HCT116 (cell line): ENCODE measurements around the gene BOC. TPM values are rescaled to one million over a fixed set of nuclear protein-coding genes. Genes with fewer than 3 reads are reported as not detected.

Experiments
- ATAC-seq: fragments of 200-7000 bp; cut with Tn5 transposase; 2 replicates; pipeline ENCODE4 v1.9.1; 2020; ENCODE audit warnings: mild to moderate bottlenecking, moderate library complexity
- BruUV-seq: library from RNA; stranded (reverse); fragments of 400-500 nt; replicated peaks from 2 replicates; lab custom pipeline; 2021; lab: Mats Ljungman, UMichigan
- CTCF ChIA-PET: fragments of 300-600 bp; sonication (Branson Sonifier 250); formaldehyde crosslinking; loops from one replicate; lab custom pipeline; 2021; ENCODE audit warnings: antibody characterized with exemption; lab: Charles Lee
- POLR2A ChIA-PET: fragments of 300-600, 350-600 bp; sonication (Branson Sonifier 250); formaldehyde crosslinking; loops from one replicate; lab custom pipeline; 2021; ENCODE audit warnings: antibody characterized with exemption; lab: Charles Lee
- RAD21 ChIA-PET, 2 experiments: fragments of 300-600 bp; sonication (Branson Sonifier 250); formaldehyde crosslinking; loops; one replicate each; lab custom pipeline; 2023; ENCODE audit warnings: low total read pairs in 2 of 2; ENCODE audit not compliant: uncharacterized antibody in 2 of 2, unreplicated experiment in 2 of 2, low non-redundant PET in 1 of 2; lab: Charles Lee
- DNase-seq: peaks from one replicate; pipeline ENCODE4 v3.0.0-alpha.2; 2010; ENCODE audit warnings: low read depth, low spot score
- H2AFZ ChIP-seq: fragments of 200-600 bp; shearing (Covaris generic), sonication (generic); 2 replicates; pipeline ENCODE4 v1.6.1; 2017; ENCODE audit warnings: low read depth, mixed run types, mixed read lengths, antibody characterized with exemption, low read length; ENCODE audit not compliant: poor library complexity, severe bottlenecking
- H3K27ac ChIP-seq: 2 replicates; pipeline ENCODE4 v1.5.1; 2012; ENCODE audit warnings: low read depth, low read length
- H3K27me3 ChIP-seq: fragments of 200-600 bp; sonication (generic); 2 replicates; pipeline ENCODE4 v1.6.1; 2016; ENCODE audit warnings: mixed run types, low read length, mixed read lengths; ENCODE audit not compliant: insufficient read depth
- H3K36me3 ChIP-seq, 2 experiments: fragments of 200-500 bp in 1 of 2; fragments of 200-600 bp in 1 of 2; sonication (Bioruptor generic) in 1 of 2; sonication (generic) in 1 of 2; 2 replicates each; pipeline versions ENCODE4 v1.5.1 to v1.6.1; 2014 to 2016; ENCODE audit warnings: low read length in 2 of 2, inconsistent platforms in 1 of 2, mixed read lengths in 1 of 2, mixed run types in 1 of 2; ENCODE audit not compliant: insufficient read depth in 2 of 2, control insufficient read depth in 1 of 2
- H3K4me1 ChIP-seq, 2 experiments: fragments of 200-600 bp in 1 of 2; sonication (generic) in 1 of 2; 2 replicates each; pipeline versions ENCODE4 v1.5.1 to v1.6.1; 2012 to 2017; ENCODE audit warnings: low read length in 2 of 2, inconsistent platforms in 1 of 2, mild to moderate bottlenecking in 1 of 2, mixed read lengths in 1 of 2, mixed run types in 1 of 2, moderate library complexity in 1 of 2; ENCODE audit not compliant: insufficient read depth in 2 of 2, control insufficient read depth in 1 of 2
- H3K4me2 ChIP-seq: fragments of 200-600 bp; sonication (generic); 2 replicates; pipeline ENCODE4 v1.6.1; 2017; ENCODE audit warnings: mixed run types, low read length, mixed read lengths
- H3K4me3 ChIP-seq, 2 experiments: fragments of 200-600 bp in 1 of 2; sonication (generic) in 1 of 2; replicated peaks in 1 of 2; 2 replicates each; pipeline ENCODE4 v1.5.1; 2011 to 2016; ENCODE audit warnings: low read length in 2 of 2, control low read depth in 1 of 2, low read depth in 1 of 2, mild to moderate bottlenecking in 1 of 2, mixed read lengths in 1 of 2, mixed run types in 1 of 2
- H3K79me2 ChIP-seq: fragments of 200-600 bp; sonication (generic); 2 replicates; pipeline ENCODE4 v1.6.1; 2017; ENCODE audit warnings: mild to moderate bottlenecking, mixed run types, low read length, moderate library complexity, mixed read lengths; ENCODE audit not compliant: insufficient read depth
- H3K9ac ChIP-seq: fragments of 200-600 bp; sonication (generic); 2 replicates; pipeline ENCODE4 v1.6.1; 2016; ENCODE audit warnings: low read length, mixed read lengths
- H3K9me2 ChIP-seq: fragments of 200-600 bp; sonication (generic), shearing (Covaris generic); 2 replicates; pipeline ENCODE4 v1.6.1; 2017; ENCODE audit warnings: mixed run types, mild to moderate bottlenecking, moderate library complexity; ENCODE audit not compliant: insufficient read depth
- H3K9me3 ChIP-seq, 2 experiments: fragments of 200-500 bp in 1 of 2; fragments of 200-600 bp in 1 of 2; sonication (Bioruptor generic) in 1 of 2; sonication (generic) in 1 of 2; 2 replicates each; pipeline ENCODE4 v1.6.1; 2014 to 2017; ENCODE audit warnings: low read length in 2 of 2, mixed read lengths in 2 of 2, inconsistent platforms in 1 of 2, low read depth in 1 of 2, mild to moderate bottlenecking in 1 of 2, mixed run types in 1 of 2, moderate library complexity in 1 of 2; ENCODE audit not compliant: control insufficient read depth in 1 of 2, insufficient read depth in 1 of 2
- H4K20me1 ChIP-seq: fragments of 200-600 bp; sonication (generic), shearing (Covaris generic); 2 replicates; pipeline ENCODE4 v1.6.1; 2017; ENCODE audit warnings: mixed run types, mild to moderate bottlenecking, moderate library complexity; ENCODE audit not compliant: insufficient read depth
- EGR1 ChIP-seq: IDR thresholded peaks from 2 replicates; pipeline ENCODE4 v1.6.1; 2012; ENCODE audit warnings: low read depth
- EZH2phosphoT487 ChIP-seq: fragments of 200-600 bp; IDR thresholded peaks from 2 replicates; pipeline ENCODE4 v1.6.1; 2018; ENCODE audit warnings: antibody characterized with exemption, borderline replicate concordance
- FOSL1 ChIP-seq: IDR thresholded peaks from 2 replicates; pipeline ENCODE4 v1.6.1; 2012; ENCODE audit warnings: low read depth
- JUND ChIP-seq: IDR thresholded peaks from 2 replicates; pipeline ENCODE4 v1.6.1; 2012
- RAD21 ChIP-seq: IDR thresholded peaks from 2 replicates; pipeline ENCODE4 v1.6.1; 2012; ENCODE audit warnings: low read depth, mild to moderate bottlenecking
- SP1 ChIP-seq: IDR thresholded peaks from 2 replicates; pipeline ENCODE4 v1.6.1; 2012; ENCODE audit warnings: low read depth
- TCF7L2 ChIP-seq: IDR thresholded peaks from 2 replicates; pipeline ENCODE4 v1.7.0; 2011; ENCODE audit warnings: borderline replicate concordance, inconsistent platforms; ENCODE audit not compliant: insufficient read depth, insufficient read length; ENCODE audit errors: extremely low read depth
- YY1 ChIP-seq: IDR thresholded peaks from 2 replicates; pipeline ENCODE4 v1.6.1; 2011; ENCODE audit warnings: low read length, low read depth, moderate library complexity, mild to moderate bottlenecking; ENCODE audit not compliant: insufficient replicate concordance; ENCODE audit errors: extremely low read depth
- ZFX ChIP-seq: fragments of 450-650 bp; IDR thresholded peaks from 2 replicates; pipeline ENCODE4 v1.6.1; 2017
- ZNF274 ChIP-seq: fragments of 200-500 bp; sonication (Bioruptor generic); IDR thresholded peaks from 2 replicates; pipeline ENCODE4 v1.6.1; 2014; ENCODE audit warnings: mild to moderate bottlenecking, low read depth, low read length, inconsistent platforms
- intact Hi-C: fragments of 100-400 bp; cut with micrococcal nuclease; formaldehyde crosslinking; loops from 2 replicates; pipeline ENCODE4 v1.10.0; 2022
- total RNA-seq: library from RNA; stranded (reverse); gene quantifications from one replicate; pipeline ENCODE4 v1.2.1, GENCODE V29; 2021; ENCODE audit not compliant: unreplicated experiment
- TF ChIP-seq, protein P1 (sequence below): IDR thresholded peaks from 2 replicates; pipeline ENCODE4 v1.6.1; 2012
- TF ChIP-seq, protein P2 (sequence below), 3 experiments: fragments of 200-600 bp in 1 of 3; sonication (generic) in 1 of 3; IDR thresholded peaks in 2 of 3; conservative IDR thresholded peaks in 1 of 3; 2 replicates each; pipeline ENCODE4 v1.5.1; 2012 to 2017; ENCODE audit warnings: low read depth in 2 of 3, low read length in 2 of 3, antibody characterized with exemption in 1 of 3, borderline replicate concordance in 1 of 3, control low read depth in 1 of 3, mild to moderate bottlenecking in 1 of 3, mixed read lengths in 1 of 3, mixed run types in 1 of 3, moderate library complexity in 1 of 3; ENCODE audit not compliant: insufficient read depth in 1 of 3
- TF ChIP-seq, protein P3 (sequence below): IDR thresholded peaks from 2 replicates; pipeline ENCODE4 v1.6.1; 2012; ENCODE audit warnings: low read depth
- TF ChIP-seq, protein P4 (sequence below): IDR thresholded peaks from 2 replicates; pipeline ENCODE4 v1.6.1; 2012

The BOC gene
- total RNA-seq, 1 experiment from 2014 or later = 3.3 TPM

DNA sequence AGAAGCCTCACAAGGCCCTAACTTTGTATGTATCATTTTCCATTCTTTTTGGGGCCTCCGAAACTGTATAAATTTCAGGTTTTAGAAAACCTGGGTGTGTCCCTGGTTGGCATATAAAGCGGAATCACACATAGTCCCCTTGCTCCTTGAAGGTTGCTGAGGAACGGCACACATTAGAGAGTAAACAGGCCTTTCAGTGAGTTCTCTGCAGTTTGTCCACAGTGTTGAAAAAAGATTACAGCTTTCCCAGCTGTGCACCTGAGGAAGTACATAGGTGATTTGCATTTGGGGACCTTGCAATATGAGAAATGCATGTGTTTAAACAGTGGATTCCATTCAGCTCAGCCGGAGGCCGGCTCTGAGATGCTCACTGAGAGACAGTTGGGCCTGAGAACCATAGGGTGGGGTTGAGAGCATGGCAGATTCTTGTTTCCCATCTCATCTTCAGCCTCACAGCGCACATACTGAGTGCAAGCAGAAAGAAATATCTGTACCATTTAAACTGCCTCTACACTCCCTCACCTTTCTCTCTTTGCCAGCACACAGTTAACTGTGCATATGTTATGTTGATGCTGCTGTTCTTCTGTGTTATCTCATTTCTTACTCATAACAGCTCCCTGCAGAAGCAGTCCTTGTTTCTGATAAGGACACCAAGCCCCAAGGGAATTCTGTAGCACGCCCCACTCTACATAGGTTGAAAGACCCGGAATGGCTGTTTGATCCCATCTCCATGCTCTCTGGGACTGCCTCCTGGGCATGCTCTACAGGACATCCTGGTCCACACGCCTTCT lies 60.4 kb downstream of the BOC start:
- Histone ChIP-seq H3K27me3 (no peaks in the 10 kb centered on the region; the same call in 1 of the 2 replicates), H4K20me1 (no peaks in the 10 kb centered on the region), H3K4me2 (no peak overlapping the region), H3K9me2 (no peaks in the 10 kb centered on the region), H3K9me3 (no peaks in the 10 kb centered on the region), H3K79me2 (no peaks in the 10 kb centered on the region), H3K4me3 (no peak overlapping the region), H3K36me3 (no peaks in the 10 kb centered on the region), H3K4me1 (peaks cover 10% of the 10 kb centered on the region in 2 experiments; a peak in 2 of 4 replicates), H3K27ac (no peak overlapping the region), H3K9ac (no peak overlapping the region), H2AFZ (no peak overlapping the region)
- TF ChIP-seq, protein P1, sequence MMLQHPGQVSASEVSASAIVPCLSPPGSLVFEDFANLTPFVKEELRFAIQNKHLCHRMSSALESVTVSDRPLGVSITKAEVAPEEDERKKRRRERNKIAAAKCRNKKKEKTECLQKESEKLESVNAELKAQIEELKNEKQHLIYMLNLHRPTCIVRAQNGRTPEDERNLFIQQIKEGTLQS = no peak
- no peak for TF ChIP-seq SP1
- no peak for TF ChIP-seq ZFX
- TF ChIP-seq YY1 = no peak
- TF ChIP-seq JUND = no peak
- no peak for TF ChIP-seq FOSL1
- no peak for TF ChIP-seq TCF7L2
- TF ChIP-seq, protein P2, sequence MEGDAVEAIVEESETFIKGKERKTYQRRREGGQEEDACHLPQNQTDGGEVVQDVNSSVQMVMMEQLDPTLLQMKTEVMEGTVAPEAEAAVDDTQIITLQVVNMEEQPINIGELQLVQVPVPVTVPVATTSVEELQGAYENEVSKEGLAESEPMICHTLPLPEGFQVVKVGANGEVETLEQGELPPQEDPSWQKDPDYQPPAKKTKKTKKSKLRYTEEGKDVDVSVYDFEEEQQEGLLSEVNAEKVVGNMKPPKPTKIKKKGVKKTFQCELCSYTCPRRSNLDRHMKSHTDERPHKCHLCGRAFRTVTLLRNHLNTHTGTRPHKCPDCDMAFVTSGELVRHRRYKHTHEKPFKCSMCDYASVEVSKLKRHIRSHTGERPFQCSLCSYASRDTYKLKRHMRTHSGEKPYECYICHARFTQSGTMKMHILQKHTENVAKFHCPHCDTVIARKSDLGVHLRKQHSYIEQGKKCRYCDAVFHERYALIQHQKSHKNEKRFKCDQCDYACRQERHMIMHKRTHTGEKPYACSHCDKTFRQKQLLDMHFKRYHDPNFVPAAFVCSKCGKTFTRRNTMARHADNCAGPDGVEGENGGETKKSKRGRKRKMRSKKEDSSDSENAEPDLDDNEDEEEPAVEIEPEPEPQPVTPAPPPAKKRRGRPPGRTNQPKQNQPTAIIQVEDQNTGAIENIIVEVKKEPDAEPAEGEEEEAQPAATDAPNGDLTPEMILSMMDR (IDR thresholded peaks at IDR 0.05 in 2 of 3, conservative IDR thresholded peaks at IDR 0.05 in 1 of 3; ENCODE audit: borderline replicate concordance in 1 of 3, insufficient read depth in 1 of 3, low read depth in 2 of 3, low read length in 2 of 3) = no peak
- TF ChIP-seq RAD21 = no peak
- TF ChIP-seq EZH2phosphoT487 = no peak
- TF ChIP-seq, protein P3, sequence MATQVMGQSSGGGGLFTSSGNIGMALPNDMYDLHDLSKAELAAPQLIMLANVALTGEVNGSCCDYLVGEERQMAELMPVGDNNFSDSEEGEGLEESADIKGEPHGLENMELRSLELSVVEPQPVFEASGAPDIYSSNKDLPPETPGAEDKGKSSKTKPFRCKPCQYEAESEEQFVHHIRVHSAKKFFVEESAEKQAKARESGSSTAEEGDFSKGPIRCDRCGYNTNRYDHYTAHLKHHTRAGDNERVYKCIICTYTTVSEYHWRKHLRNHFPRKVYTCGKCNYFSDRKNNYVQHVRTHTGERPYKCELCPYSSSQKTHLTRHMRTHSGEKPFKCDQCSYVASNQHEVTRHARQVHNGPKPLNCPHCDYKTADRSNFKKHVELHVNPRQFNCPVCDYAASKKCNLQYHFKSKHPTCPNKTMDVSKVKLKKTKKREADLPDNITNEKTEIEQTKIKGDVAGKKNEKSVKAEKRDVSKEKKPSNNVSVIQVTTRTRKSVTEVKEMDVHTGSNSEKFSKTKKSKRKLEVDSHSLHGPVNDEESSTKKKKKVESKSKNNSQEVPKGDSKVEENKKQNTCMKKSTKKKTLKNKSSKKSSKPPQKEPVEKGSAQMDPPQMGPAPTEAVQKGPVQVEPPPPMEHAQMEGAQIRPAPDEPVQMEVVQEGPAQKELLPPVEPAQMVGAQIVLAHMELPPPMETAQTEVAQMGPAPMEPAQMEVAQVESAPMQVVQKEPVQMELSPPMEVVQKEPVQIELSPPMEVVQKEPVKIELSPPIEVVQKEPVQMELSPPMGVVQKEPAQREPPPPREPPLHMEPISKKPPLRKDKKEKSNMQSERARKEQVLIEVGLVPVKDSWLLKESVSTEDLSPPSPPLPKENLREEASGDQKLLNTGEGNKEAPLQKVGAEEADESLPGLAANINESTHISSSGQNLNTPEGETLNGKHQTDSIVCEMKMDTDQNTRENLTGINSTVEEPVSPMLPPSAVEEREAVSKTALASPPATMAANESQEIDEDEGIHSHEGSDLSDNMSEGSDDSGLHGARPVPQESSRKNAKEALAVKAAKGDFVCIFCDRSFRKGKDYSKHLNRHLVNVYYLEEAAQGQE = no peak
- TF ChIP-seq EGR1 = no peak
- no peak for TF ChIP-seq ZNF274
- TF ChIP-seq, protein P4, sequence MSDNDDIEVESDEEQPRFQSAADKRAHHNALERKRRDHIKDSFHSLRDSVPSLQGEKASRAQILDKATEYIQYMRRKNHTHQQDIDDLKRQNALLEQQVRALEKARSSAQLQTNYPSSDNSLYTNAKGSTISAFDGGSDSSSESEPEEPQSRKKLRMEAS = no peak
- ChIA-PET POLR2A (no interaction called here), CTCF (no interaction called here), RAD21 (no interaction called here)
- intact Hi-C loops = no loop called here
- ATAC-seq = no peak
- no TSS peak for BruUV-seq
- DNase-seq = no peak
